ENCODE data around the gene HPRT1.

HPRT1 gene

GRCh38 chrX:134520860-134521390 lies 61.0 kb downstream of the HPRT1 start:
- Mint-ChIP-seq H3K27ac (no peak overlapping the region), H3K4me1 (no peaks in the 10 kb centered on the region), H3K9me3 (no peaks in the 10 kb centered on the region), H3K36me3 (peaks cover 7% of the 10 kb centered on the region), H3K4me3 (no peak overlapping the region)
- DNase-seq (ENCODE audit: low spot score in 2 of 2) = no peak
- peak; percentile 26 for ATAC-seq

GRCh38 chrX:134524181-134524580 lies 64.2 kb downstream of the HPRT1 start:
- Mint-ChIP-seq H3K36me3 (peaks cover 12% of the 10 kb centered on the region), H3K9me3 (no peaks in the 10 kb centered on the region), H3K4me3 (no peak overlapping the region), H3K27ac (no peak overlapping the region), H3K4me1 (no peaks in the 10 kb centered on the region)
- DNase-seq (ENCODE audit: low spot score in 2 of 2) (no peak), ATAC-seq (no peak)

GRCh38 chrX:134525086-134525792 lies 65.3 kb downstream of the HPRT1 start:
- Mint-ChIP-seq H3K4me3 (no peak overlapping the region), H3K9me3 (no peaks in the 10 kb centered on the region), H3K4me1 (no peaks in the 10 kb centered on the region), H3K36me3 (peaks cover 10% of the 10 kb centered on the region), H3K27ac (no peak overlapping the region)
- DNase-seq (ENCODE audit: low spot score in 2 of 2) (no peak), ATAC-seq (no peak)

- H3K9me3 Mint-ChIP-seq = no peaks in the 10 kb centered on the region
- no peak overlapping the region for H3K4me3 Mint-ChIP-seq
- H3K36me3 Mint-ChIP-seq = peaks cover 5% of the 10 kb centered on the region
- DNase-seq (ENCODE audit: low spot score in 2 of 2) (no peak), ATAC-seq (no peak)
- H3K4me1 Mint-ChIP-seq = no peaks in the 10 kb centered on the region
- H3K27ac Mint-ChIP-seq = no peak overlapping the region
These were observed 66.4 kb downstream of the HPRT1 start for GRCh38 chrX:134526399-134526798.

GRCh38 chrX:134528960-134529359 lies 69.0 kb downstream of the HPRT1 start:
- peaks cover 5% of the 10 kb centered on the region for H3K36me3 Mint-ChIP-seq

GRCh38 chrX:134529481-134529880 lies 69.5 kb downstream of the HPRT1 start:
- DNase-seq (ENCODE audit: low spot score in 2 of 2) (no peak), ATAC-seq (no peak)
- H3K4me1 Mint-ChIP-seq = no peaks in the 10 kb centered on the region
- no peak overlapping the region for H3K27ac Mint-ChIP-seq
- H3K9me3 Mint-ChIP-seq = no peaks in the 10 kb centered on the region
- peaks cover 5% of the 10 kb centered on the region for H3K36me3 Mint-ChIP-seq
- H3K4me3 Mint-ChIP-seq = no peak overlapping the region

More at GRCh38 chrX:134528960-134529359, 69.0 kb downstream of the HPRT1 start:
- Mint-ChIP-seq H3K4me3 (no peak overlapping the region), H3K9me3 (no peaks in the 10 kb centered on the region), H3K4me1 (no peaks in the 10 kb centered on the region), H3K27ac (no peak overlapping the region)
- no peak for ATAC-seq
- DNase-seq (ENCODE audit: low spot score in 2 of 2) = no peak

- H3K27ac Mint-ChIP-seq = no peak overlapping the region
- peaks cover 5% of the 10 kb centered on the region for H3K36me3 Mint-ChIP-seq
- H3K4me3 Mint-ChIP-seq = no peak overlapping the region
- no peaks in the 10 kb centered on the region for H3K4me1 Mint-ChIP-seq
- DNase-seq (ENCODE audit: low spot score in 2 of 2) (no peak), ATAC-seq (no peak)
- H3K9me3 Mint-ChIP-seq = no peaks in the 10 kb centered on the region
These were observed 70.9 kb downstream of the HPRT1 start for GRCh38 chrX:134530845-134531244.

GRCh38 chrX:134533352-134533751 lies 73.4 kb downstream of the HPRT1 start:
- no peaks in the 10 kb centered on the region for H3K9me3 Mint-ChIP-seq
- ATAC-seq = no peak
- DNase-seq (ENCODE audit: low spot score in 2 of 2) = no peak
- no peak overlapping the region for H3K4me3 Mint-ChIP-seq
- no peak overlapping the region for H3K27ac Mint-ChIP-seq
- H3K36me3 Mint-ChIP-seq = no peaks in the 10 kb centered on the region
- H3K4me1 Mint-ChIP-seq = no peaks in the 10 kb centered on the region

GRCh38 chrX:134533952-134534351 lies 74.0 kb downstream of the HPRT1 start:
- Mint-ChIP-seq H3K4me1 (no peaks in the 10 kb centered on the region), H3K9me3 (no peaks in the 10 kb centered on the region), H3K27ac (no peak overlapping the region), H3K4me3 (no peak overlapping the region), H3K36me3 (no peaks in the 10 kb centered on the region)
- DNase-seq (ENCODE audit: low spot score in 2 of 2) = no peak
- no peak for ATAC-seq

- H3K27ac Mint-ChIP-seq = no peak overlapping the region
- H3K4me3 Mint-ChIP-seq = no peak overlapping the region
- DNase-seq (ENCODE audit: low spot score in 2 of 2) (no peak), ATAC-seq (no peak)
- H3K9me3 Mint-ChIP-seq = no peaks in the 10 kb centered on the region
- no peaks in the 10 kb centered on the region for H3K4me1 Mint-ChIP-seq
- H3K36me3 Mint-ChIP-seq = no peaks in the 10 kb centered on the region
These were observed 77.4 kb downstream of the HPRT1 start for GRCh38 chrX:134537179-134537955.

GRCh38 chrX:134538316-134538715 lies 78.4 kb downstream of the HPRT1 start:
- Mint-ChIP-seq H3K36me3 (no peaks in the 10 kb centered on the region), H3K4me3 (no peak overlapping the region), H3K4me1 (no peaks in the 10 kb centered on the region), H3K27ac (no peak overlapping the region), H3K9me3 (no peaks in the 10 kb centered on the region)
- no peak for DNase-seq (ENCODE audit: low spot score in 2 of 2)
- no peak for ATAC-seq

- DNase-seq (ENCODE audit: low spot score in 2 of 2) = no peak
- ATAC-seq = no peak
- Mint-ChIP-seq H3K36me3 (no peaks in the 10 kb centered on the region), H3K4me3 (no peak overlapping the region), H3K9me3 (no peaks in the 10 kb centered on the region), H3K27ac (no peak overlapping the region), H3K4me1 (no peaks in the 10 kb centered on the region)
These were observed 81.9 kb downstream of the HPRT1 start for GRCh38 chrX:134541906-134542305.

- Mint-ChIP-seq H3K36me3 (no peaks in the 10 kb centered on the region), H3K4me3 (no peak overlapping the region), H3K4me1 (no peaks in the 10 kb centered on the region), H3K9me3 (no peaks in the 10 kb centered on the region), H3K27ac (no peak overlapping the region)
- no peak for ATAC-seq
- no peak for DNase-seq (ENCODE audit: low spot score in 2 of 2)
These were observed 82.5 kb downstream of the HPRT1 start for GRCh38 chrX:134542485-134542884.

- H3K9me3 Mint-ChIP-seq = no peaks in the 10 kb centered on the region
- peaks cover 1% of the 10 kb centered on the region for H3K4me1 Mint-ChIP-seq
- no peak for ATAC-seq
- H3K36me3 Mint-ChIP-seq = peaks cover under 1% of the 10 kb centered on the region
- no peak overlapping the region for H3K4me3 Mint-ChIP-seq
- H3K27ac Mint-ChIP-seq = no peak overlapping the region
- no peak for DNase-seq (ENCODE audit: low spot score in 2 of 2)
These were observed 83.3 kb downstream of the HPRT1 start for GRCh38 chrX:134543288-134543687.

- DNase-seq (ENCODE audit: low spot score in 2 of 2) (no peak), ATAC-seq (no peak)
- Mint-ChIP-seq H3K4me1 (peaks cover 10% of the 10 kb centered on the region), H3K9me3 (no peaks in the 10 kb centered on the region), H3K4me3 (no peak overlapping the region), H3K27ac (no peak overlapping the region), H3K36me3 (peaks cover 7% of the 10 kb centered on the region)
These were observed 84.2 kb downstream of the HPRT1 start for GRCh38 chrX:134544135-134544512.
